Suprapubic skin (tissue), 4 donors: ENCODE results near the gene MYLK4. TPM values are rescaled to one million over a fixed set of nuclear protein-coding genes. Genes with fewer than 3 reads are reported as not detected.

Experiments
- DNase-seq, 2 donors: peaks; one replicate each; pipeline ENCODE4 v3.0.0-alpha.2; 2019; ENCODE audit warnings: low spot score in 2 of 2
- H3K27ac ChIP-seq: fragments of 200-600 bp; sonication (generic); one replicate; pipeline ENCODE4 v1.5.1; 2019
- H3K27me3 ChIP-seq: fragments of 200-600 bp; sonication (generic); one replicate; pipeline ENCODE4 v1.5.1; 2019
- H3K36me3 ChIP-seq: fragments of 200-600 bp; sonication (generic); one replicate; pipeline ENCODE4 v1.5.1; 2019
- H3K4me1 ChIP-seq: fragments of 200-600 bp; sonication (generic); one replicate; pipeline ENCODE4 v1.5.1; 2019
- H3K4me3 ChIP-seq: fragments of 200-600 bp; sonication (generic); one replicate; pipeline ENCODE4 v1.5.1; 2019; ENCODE audit warnings: mild to moderate bottlenecking
- H3K9me3 ChIP-seq: fragments of 200-600 bp; sonication (generic); one replicate; pipeline ENCODE4 v1.5.1; 2019
- CTCF ChIP-seq, 2 donors: fragments of 200-600 bp in 1 of 2; fragments of 450-650 bp in 1 of 2; sonication (generic) in 1 of 2; IDR thresholded peaks; one replicate each; pipeline ENCODE4 v1.5.1; 2016 to 2019; ENCODE audit warnings: antibody characterized with exemption in 2 of 2, mild to moderate bottlenecking in 1 of 2, moderate library complexity in 1 of 2
- EP300 ChIP-seq: sonication (generic); formaldehyde crosslinking; IDR thresholded peaks from one replicate; pipeline ENCODE4 v1.6.1; 2017; ENCODE audit warnings: antibody characterized with exemption
- POLR2A ChIP-seq, 2 donors: fragments of 450-650 bp; IDR thresholded peaks; one replicate each; pipeline ENCODE4 v1.6.1; 2017; ENCODE audit warnings: antibody characterized with exemption in 2 of 2, mild to moderate bottlenecking in 2 of 2, moderate library complexity in 2 of 2
- POLR2AphosphoS5 ChIP-seq, 3 donors: sonication (generic); formaldehyde crosslinking; IDR thresholded peaks; one replicate each; pipeline ENCODE4 v1.6.1; 2017; ENCODE audit warnings: antibody characterized with exemption in 3 of 3
- WGBS: methylation state at CpG from one replicate; pipeline ENCODE4 v1.1.5; 2018; 5-methylcytosine and 5-hydroxymethylcytosine counted together
- total RNA-seq, 4 donors: library from RNA; depleted of rRNA; stranded (reverse); fragments of >200 nt; gene quantifications; one replicate each; pipeline ENCODE4 v1.1.0, GENCODE V29; 2016

Gene MYLK4
- total RNA-seq, 4 donors from 2014 or later: 1.8 to 6.6 (median 3.5) TPM

GRCh38 chr6:2661651-2662050 is 89.1 kb downstream of the MYLK4 start:
- 100% methylated on average over 1 of the region's 3 CpGs for WGBS
- Histone ChIP-seq H3K27ac (no peak overlapping the region), H3K9me3 (no peaks in the 10 kb centered on the region), H3K27me3 (no peaks in the 10 kb centered on the region), H3K4me3 (no peak overlapping the region), H3K4me1 (no peaks in the 10 kb centered on the region), H3K36me3 (no peaks in the 10 kb centered on the region)
- TF ChIP-seq POLR2AphosphoS5 (IDR thresholded peaks at IDR 0.05): no peak
- no peak for TF ChIP-seq CTCF (IDR thresholded peaks at IDR 0.05)
- TF ChIP-seq EP300: no peak
- no peak for TF ChIP-seq POLR2A (IDR thresholded peaks at IDR 0.05)
- DNase-seq: no peak

GRCh38 chr6:2659882-2660281 is 90.8 kb downstream of the MYLK4 start:
- no peak overlapping the region for H3K4me3 ChIP-seq
- TF ChIP-seq CTCF (IDR thresholded peaks at IDR 0.05) (no peak), EP300 (no peak)
- H3K27me3 ChIP-seq: no peaks in the 10 kb centered on the region
- no peaks in the 10 kb centered on the region for H3K9me3 ChIP-seq
- WGBS: 86% methylated on average over 4 of the region's 4 CpGs
- H3K4me1 ChIP-seq: no peaks in the 10 kb centered on the region
- DNase-seq: no peak
- no peak overlapping the region for H3K27ac ChIP-seq
- no peaks in the 10 kb centered on the region for H3K36me3 ChIP-seq

- Histone ChIP-seq H3K27me3 (no peaks in the 10 kb centered on the region), H3K27ac (no peak overlapping the region), H3K9me3 (no peaks in the 10 kb centered on the region), H3K36me3 (no peaks in the 10 kb centered on the region), H3K4me3 (no peak overlapping the region), H3K4me1 (no peaks in the 10 kb centered on the region)
- no peak for TF ChIP-seq EP300
- no peak for TF ChIP-seq POLR2A (IDR thresholded peaks at IDR 0.05)
- no peak for TF ChIP-seq POLR2AphosphoS5 (IDR thresholded peaks at IDR 0.05)
- no peak for TF ChIP-seq CTCF (IDR thresholded peaks at IDR 0.05)
- 80% methylated on average over 5 of the region's 5 CpGs for WGBS
- no peak for DNase-seq
Measured at GRCh38 chr6:2659381-2659780, 91.3 kb downstream of the MYLK4 start.

- no peak overlapping the region for H3K4me3 ChIP-seq
- no peak for DNase-seq
- no peaks in the 10 kb centered on the region for H3K27me3 ChIP-seq
- no peak overlapping the region for H3K27ac ChIP-seq
- WGBS: 66% methylated on average over 5 of the region's 5 CpGs
- no peaks in the 10 kb centered on the region for H3K9me3 ChIP-seq
- TF ChIP-seq CTCF (IDR thresholded peaks at IDR 0.05) (no peak), POLR2A (IDR thresholded peaks at IDR 0.05) (no peak), EP300 (no peak), POLR2AphosphoS5 (IDR thresholded peaks at IDR 0.05) (no peak)
- H3K36me3 ChIP-seq: no peaks in the 10 kb centered on the region
- no peaks in the 10 kb centered on the region for H3K4me1 ChIP-seq
Measured at GRCh38 chr6:2658788-2659187, 91.9 kb downstream of the MYLK4 start.

GRCh38 chr6:2656460-2657079 is 94.2 kb downstream of the MYLK4 start:
- H3K27me3 ChIP-seq: no peaks in the 10 kb centered on the region
- no peak for DNase-seq
- H3K4me3 ChIP-seq: no peak overlapping the region
- no peaks in the 10 kb centered on the region for H3K4me1 ChIP-seq
- H3K36me3 ChIP-seq: no peaks in the 10 kb centered on the region
- TF ChIP-seq EP300 (no peak), POLR2A (IDR thresholded peaks at IDR 0.05) (no peak), POLR2AphosphoS5 (IDR thresholded peaks at IDR 0.05) (no peak), CTCF (IDR thresholded peaks at IDR 0.05) (no peak)
- H3K27ac ChIP-seq: no peak overlapping the region
- 42% methylated on average over 5 of the region's 5 CpGs for WGBS
- no peaks in the 10 kb centered on the region for H3K9me3 ChIP-seq
